ENCODE measurements around the gene DUSP22. TPM values are rescaled to one million over a fixed set of nuclear protein-coding genes. Genes with fewer than 3 reads are reported as not detected.

The DUSP22 gene
- total and polyA plus RNA-seq, 2 experiments from 2014 or later: 12.8 to 36.8 TPM

DNA sequence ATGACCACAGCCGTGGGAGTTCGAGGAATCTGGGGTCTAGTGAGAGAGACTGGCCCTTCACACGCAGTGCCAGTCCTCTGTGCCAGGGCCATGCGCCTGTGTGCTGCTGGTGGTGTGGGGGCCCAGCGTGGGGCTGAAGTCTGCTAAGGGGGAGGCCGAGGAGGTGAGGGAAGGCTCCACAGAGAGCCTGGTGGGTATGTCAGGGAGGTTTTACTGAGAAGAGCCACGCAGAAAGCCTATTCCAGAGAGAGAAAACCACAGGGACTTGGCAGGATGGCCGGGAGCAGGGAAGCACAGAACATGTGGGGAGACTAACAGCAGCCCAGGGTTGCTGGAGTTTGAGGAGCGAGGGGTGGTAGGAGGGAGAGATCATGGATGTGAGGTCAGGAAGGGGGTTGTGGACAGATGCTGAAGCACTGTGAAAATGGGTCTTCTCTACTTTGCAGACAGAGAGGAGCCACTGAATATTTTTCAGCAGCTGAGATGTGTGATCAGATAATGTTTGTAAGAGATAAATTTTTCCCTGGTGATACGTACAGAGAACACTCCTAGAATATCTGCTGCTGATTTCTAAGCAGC lies 35.3 kb downstream of the DUSP22 start:
- Histone ChIP-seq H4K20me1 (replicated peaks; ENCODE audit: insufficient read depth) (no peaks in the 10 kb centered on the region; the same call in 1 of the 2 replicates), H3K4me3 (no peak overlapping the region), H3K4me1 (ENCODE audit: insufficient read depth) (peaks cover 13% of the 10 kb centered on the region; the same call in 1 of the 2 replicates), H3K27ac (ENCODE audit: low read depth) (no peak overlapping the region), H3K79me2 (replicated peaks; ENCODE audit: insufficient read depth) (peaks cover 3% of the 10 kb centered on the region; the same call in 1 of the 2 replicates), H3K4me2 (no peak overlapping the region), H2AFZ (no peak overlapping the region), H3K36me3 (ENCODE audit: insufficient read depth) (peaks cover 1% of the 10 kb centered on the region; the same call in 1 of the 2 replicates), H3F3A (replicated peaks; ENCODE audit: low read depth) (no peaks in the 10 kb centered on the region), H3K9me2 (ENCODE audit: insufficient read depth) (no peaks in the 10 kb centered on the region), H3K27me3 (ENCODE audit: insufficient read depth) (no peaks in the 10 kb centered on the region)
- peaks cover 18% of the 10 kb centered on the region for H3K36me3 Mint-ChIP-seq (ENCODE audit: low read depth)
- peaks cover 16% of the 10 kb centered on the region for H3K9me3 Mint-ChIP-seq
- H3K27me3 Mint-ChIP-seq (ENCODE audit: insufficient read depth, low read depth, poor library complexity): peaks cover 4% of the 10 kb centered on the region
- no peak overlapping the region for H3K27ac Mint-ChIP-seq
- TF ChIP-seq, protein P1, sequence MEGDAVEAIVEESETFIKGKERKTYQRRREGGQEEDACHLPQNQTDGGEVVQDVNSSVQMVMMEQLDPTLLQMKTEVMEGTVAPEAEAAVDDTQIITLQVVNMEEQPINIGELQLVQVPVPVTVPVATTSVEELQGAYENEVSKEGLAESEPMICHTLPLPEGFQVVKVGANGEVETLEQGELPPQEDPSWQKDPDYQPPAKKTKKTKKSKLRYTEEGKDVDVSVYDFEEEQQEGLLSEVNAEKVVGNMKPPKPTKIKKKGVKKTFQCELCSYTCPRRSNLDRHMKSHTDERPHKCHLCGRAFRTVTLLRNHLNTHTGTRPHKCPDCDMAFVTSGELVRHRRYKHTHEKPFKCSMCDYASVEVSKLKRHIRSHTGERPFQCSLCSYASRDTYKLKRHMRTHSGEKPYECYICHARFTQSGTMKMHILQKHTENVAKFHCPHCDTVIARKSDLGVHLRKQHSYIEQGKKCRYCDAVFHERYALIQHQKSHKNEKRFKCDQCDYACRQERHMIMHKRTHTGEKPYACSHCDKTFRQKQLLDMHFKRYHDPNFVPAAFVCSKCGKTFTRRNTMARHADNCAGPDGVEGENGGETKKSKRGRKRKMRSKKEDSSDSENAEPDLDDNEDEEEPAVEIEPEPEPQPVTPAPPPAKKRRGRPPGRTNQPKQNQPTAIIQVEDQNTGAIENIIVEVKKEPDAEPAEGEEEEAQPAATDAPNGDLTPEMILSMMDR (conservative IDR thresholded peaks at IDR 0.05; ENCODE audit: low read depth in 2 of 2): no peak
- TF ChIP-seq NANOG (IDR thresholded peaks at IDR 0.05; ENCODE audit: borderline replicate concordance): no peak
- TF ChIP-seq STAT1 (IDR thresholded peaks at IDR 0.05; ENCODE audit: unreplicated experiment): no peak
- no peak for TF ChIP-seq POLR2AphosphoS5 (IDR thresholded peaks at IDR 0.05; ENCODE audit: low read depth)
- TF ChIP-seq, protein P2, sequence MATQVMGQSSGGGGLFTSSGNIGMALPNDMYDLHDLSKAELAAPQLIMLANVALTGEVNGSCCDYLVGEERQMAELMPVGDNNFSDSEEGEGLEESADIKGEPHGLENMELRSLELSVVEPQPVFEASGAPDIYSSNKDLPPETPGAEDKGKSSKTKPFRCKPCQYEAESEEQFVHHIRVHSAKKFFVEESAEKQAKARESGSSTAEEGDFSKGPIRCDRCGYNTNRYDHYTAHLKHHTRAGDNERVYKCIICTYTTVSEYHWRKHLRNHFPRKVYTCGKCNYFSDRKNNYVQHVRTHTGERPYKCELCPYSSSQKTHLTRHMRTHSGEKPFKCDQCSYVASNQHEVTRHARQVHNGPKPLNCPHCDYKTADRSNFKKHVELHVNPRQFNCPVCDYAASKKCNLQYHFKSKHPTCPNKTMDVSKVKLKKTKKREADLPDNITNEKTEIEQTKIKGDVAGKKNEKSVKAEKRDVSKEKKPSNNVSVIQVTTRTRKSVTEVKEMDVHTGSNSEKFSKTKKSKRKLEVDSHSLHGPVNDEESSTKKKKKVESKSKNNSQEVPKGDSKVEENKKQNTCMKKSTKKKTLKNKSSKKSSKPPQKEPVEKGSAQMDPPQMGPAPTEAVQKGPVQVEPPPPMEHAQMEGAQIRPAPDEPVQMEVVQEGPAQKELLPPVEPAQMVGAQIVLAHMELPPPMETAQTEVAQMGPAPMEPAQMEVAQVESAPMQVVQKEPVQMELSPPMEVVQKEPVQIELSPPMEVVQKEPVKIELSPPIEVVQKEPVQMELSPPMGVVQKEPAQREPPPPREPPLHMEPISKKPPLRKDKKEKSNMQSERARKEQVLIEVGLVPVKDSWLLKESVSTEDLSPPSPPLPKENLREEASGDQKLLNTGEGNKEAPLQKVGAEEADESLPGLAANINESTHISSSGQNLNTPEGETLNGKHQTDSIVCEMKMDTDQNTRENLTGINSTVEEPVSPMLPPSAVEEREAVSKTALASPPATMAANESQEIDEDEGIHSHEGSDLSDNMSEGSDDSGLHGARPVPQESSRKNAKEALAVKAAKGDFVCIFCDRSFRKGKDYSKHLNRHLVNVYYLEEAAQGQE (IDR thresholded peaks at IDR 0.05; ENCODE audit: unreplicated experiment): no peak
- TF ChIP-seq EZH2 (IDR thresholded peaks at IDR 0.05; ENCODE audit: low read depth, unreplicated experiment): no peak
- H3K4me1 Mint-ChIP-seq: no peaks in the 10 kb centered on the region; the same call in 1 of the 3 replicates
- no peak overlapping the region for H3K4me3 Mint-ChIP-seq
- ATAC-seq (no peak), DNase-seq (ENCODE audit: low spot score) (no peak)

DNA sequence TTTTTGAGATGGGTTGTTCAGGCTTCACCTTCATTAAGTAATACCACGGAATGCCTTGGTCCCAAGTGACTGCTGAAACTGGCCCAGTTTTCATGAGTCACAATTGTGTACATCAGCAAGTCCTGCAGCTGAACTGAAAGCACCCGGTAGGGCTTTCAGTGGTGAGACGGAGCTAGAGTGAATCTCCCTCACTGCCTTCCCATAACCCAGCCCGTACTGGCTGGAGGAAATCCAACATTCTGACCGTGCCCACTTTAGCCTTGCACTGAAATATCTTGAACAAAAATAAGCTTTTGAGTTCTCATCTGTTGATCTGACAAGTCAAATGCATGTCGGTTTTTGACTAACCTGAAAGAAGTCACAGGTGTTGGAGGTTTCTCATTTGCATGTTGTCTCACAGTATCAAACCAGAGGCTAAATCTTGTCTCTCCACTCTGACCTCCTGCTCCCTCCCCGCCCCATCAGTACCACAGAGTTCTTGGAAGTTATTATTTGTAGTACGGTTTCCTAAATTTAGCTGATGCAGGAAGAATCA lies 35.9 kb downstream of the DUSP22 start:
- H4K20me1 ChIP-seq (replicated peaks; ENCODE audit: insufficient read depth): no peaks in the 10 kb centered on the region; the same call in 1 of the 2 replicates
- H3K36me3 Mint-ChIP-seq (ENCODE audit: low read depth): peaks cover 18% of the 10 kb centered on the region
- no peak for TF ChIP-seq EZH2phosphoT487 (IDR thresholded peaks at IDR 0.05; ENCODE audit: unreplicated experiment)
- no peak for TF ChIP-seq POLR2AphosphoS5 (IDR thresholded peaks at IDR 0.05; ENCODE audit: low read depth)
- no peak for TF ChIP-seq CREB1 (CRISPR knock-in tag; IDR thresholded peaks at IDR 0.05; ENCODE audit: low read depth)
- TF ChIP-seq STAT1 (IDR thresholded peaks at IDR 0.05; ENCODE audit: unreplicated experiment): no peak
- TF ChIP-seq, protein P1 (conservative IDR thresholded peaks at IDR 0.05; ENCODE audit: low read depth in 2 of 2): no peak
- TF ChIP-seq ZNF331 (CRISPR knock-in tag; IDR thresholded peaks at IDR 0.05; ENCODE audit: low read depth): no peak

More for the DNA sequence above, 35.9 kb downstream of the DUSP22 start:
- Histone ChIP-seq H3K27ac (ENCODE audit: low read depth) (no peak overlapping the region), H2AFZ (no peak overlapping the region), H3K4me2 (no peak overlapping the region), H3K79me2 (replicated peaks; ENCODE audit: insufficient read depth) (peaks cover 3% of the 10 kb centered on the region; the same call in 1 of the 2 replicates), H3K9me2 (ENCODE audit: insufficient read depth) (no peaks in the 10 kb centered on the region), H3F3A (replicated peaks; ENCODE audit: low read depth) (no peaks in the 10 kb centered on the region), H3K4me3 (no peak overlapping the region), H3K4me1 (ENCODE audit: insufficient read depth) (peaks cover 9% of the 10 kb centered on the region; the same call in 1 of the 2 replicates), H3K27me3 (ENCODE audit: insufficient read depth) (no peaks in the 10 kb centered on the region), H3K36me3 (ENCODE audit: insufficient read depth) (peaks cover 7% of the 10 kb centered on the region)
- no peak overlapping the region for H3K27ac Mint-ChIP-seq
- no peaks in the 10 kb centered on the region; the same call in 1 of the 3 replicates for H3K4me1 Mint-ChIP-seq
- peaks cover 4% of the 10 kb centered on the region for H3K27me3 Mint-ChIP-seq (ENCODE audit: insufficient read depth, low read depth, poor library complexity)
- DNase-seq (ENCODE audit: low spot score) (no peak), ATAC-seq (no peak)
- H3K4me3 Mint-ChIP-seq: no peak overlapping the region
- peaks cover 16% of the 10 kb centered on the region for H3K9me3 Mint-ChIP-seq
